Nephron progenitor cell (in vitro differentiated cells): ENCODE data around the gene KRT74.
A peak's percentile ranks its signal among the peaks of the same experiment; 100 is the strongest.

Source experiments
- DNase-seq: peaks from one replicate; pipeline ENCODE4 v3.0.0; 2021
- H3K27ac Mint-ChIP-seq: 2 replicates; pipeline ENCODE4 v1.8.0; 2021; ENCODE audit warnings: mild to moderate bottlenecking, moderate library complexity, mixed read lengths
- H3K27me3 Mint-ChIP-seq: 2 replicates; pipeline ENCODE4 v1.8.0; 2021; ENCODE audit warnings: mild to moderate bottlenecking, low read depth, mixed read lengths; ENCODE audit not compliant: poor library complexity
- H3K36me3 Mint-ChIP-seq: 2 replicates; pipeline ENCODE4 v1.8.0; 2021; ENCODE audit warnings: low read depth, mixed read lengths
- H3K4me1 Mint-ChIP-seq: 2 replicates; pipeline ENCODE4 v1.8.0; 2021; ENCODE audit warnings: mixed read lengths
- H3K4me3 Mint-ChIP-seq: 2 replicates; pipeline ENCODE4 v1.8.0; 2021; ENCODE audit warnings: mild to moderate bottlenecking, moderate library complexity, mixed read lengths
- H3K9me3 Mint-ChIP-seq: 2 replicates; pipeline ENCODE4 v1.8.0; 2021; ENCODE audit warnings: mild to moderate bottlenecking, moderate library complexity, mixed read lengths
- TF ChIP-seq, protein P1 (sequence below): fragments of 200-600 bp; sonication (generic); IDR thresholded peaks from 2 replicates; pipeline ENCODE4 v1.5.0; 2021; ENCODE audit warnings: antibody characterized with exemption

The KRT74 gene

DNA sequence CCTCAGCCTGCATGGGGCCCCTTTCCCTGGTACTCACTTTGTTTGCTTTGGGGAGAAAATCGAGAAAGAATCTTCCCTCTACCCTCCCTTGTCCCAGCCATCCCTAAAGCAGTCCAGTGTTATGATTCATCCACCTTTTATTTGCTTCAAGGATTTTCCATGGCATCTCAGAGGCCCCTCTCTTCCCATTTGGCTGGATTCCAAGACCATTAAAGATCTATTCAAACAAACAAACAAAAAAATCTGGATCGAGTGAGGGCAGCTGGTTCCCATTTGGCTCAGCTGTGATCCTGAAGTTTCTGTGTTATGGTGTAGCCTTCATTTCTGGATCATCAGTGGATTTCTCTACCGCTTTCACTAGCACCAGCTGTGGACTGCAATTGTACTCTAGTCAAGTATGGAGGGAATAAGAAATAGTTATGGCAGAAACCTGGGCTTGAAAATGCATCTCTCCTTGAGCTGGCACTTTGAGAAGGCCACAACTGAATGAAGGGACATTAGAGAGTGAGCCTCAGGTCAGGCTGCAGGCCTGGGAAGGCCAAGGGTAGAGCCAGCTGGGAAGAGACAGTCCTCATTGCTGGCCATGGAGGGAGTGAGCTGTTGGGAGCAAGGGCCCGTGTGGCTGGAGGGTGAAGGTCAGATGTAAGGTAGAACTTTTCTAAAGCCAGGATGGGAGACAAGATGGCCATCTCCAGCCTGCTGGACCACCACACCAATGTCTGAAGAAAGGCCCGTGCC, 34.4 kb downstream of the KRT74 start:
- Mint-ChIP-seq H3K4me3 (no peak overlapping the region), H3K27me3 (no peaks in the 10 kb centered on the region), H3K36me3 (no peaks in the 10 kb centered on the region), H3K4me1 (peaks cover 34% of the 10 kb centered on the region), H3K9me3 (no peaks in the 10 kb centered on the region), H3K27ac (no peak overlapping the region)
- TF ChIP-seq, protein P1, sequence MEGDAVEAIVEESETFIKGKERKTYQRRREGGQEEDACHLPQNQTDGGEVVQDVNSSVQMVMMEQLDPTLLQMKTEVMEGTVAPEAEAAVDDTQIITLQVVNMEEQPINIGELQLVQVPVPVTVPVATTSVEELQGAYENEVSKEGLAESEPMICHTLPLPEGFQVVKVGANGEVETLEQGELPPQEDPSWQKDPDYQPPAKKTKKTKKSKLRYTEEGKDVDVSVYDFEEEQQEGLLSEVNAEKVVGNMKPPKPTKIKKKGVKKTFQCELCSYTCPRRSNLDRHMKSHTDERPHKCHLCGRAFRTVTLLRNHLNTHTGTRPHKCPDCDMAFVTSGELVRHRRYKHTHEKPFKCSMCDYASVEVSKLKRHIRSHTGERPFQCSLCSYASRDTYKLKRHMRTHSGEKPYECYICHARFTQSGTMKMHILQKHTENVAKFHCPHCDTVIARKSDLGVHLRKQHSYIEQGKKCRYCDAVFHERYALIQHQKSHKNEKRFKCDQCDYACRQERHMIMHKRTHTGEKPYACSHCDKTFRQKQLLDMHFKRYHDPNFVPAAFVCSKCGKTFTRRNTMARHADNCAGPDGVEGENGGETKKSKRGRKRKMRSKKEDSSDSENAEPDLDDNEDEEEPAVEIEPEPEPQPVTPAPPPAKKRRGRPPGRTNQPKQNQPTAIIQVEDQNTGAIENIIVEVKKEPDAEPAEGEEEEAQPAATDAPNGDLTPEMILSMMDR, result no peak
- no peak for DNase-seq

DNA sequence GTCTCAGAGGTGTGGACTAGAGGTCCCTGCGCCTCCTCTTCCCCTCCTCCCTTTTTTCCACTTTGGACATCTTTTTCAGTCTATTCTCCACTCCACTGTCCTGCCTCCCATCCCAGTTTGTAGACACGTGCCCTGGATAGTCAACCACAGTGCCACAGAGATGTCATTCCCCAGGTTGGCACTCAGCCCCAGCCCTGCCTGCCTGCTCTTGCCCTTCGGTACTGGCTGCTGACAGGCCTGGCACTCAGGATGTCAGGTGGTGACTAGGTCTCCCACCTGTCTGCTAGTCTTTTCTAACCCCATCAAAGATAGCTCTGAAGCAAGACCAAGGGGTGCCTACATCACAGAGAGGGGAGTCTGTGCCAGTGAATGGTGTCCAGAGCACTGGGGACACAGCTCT, 36.5 kb downstream of the KRT74 start:
- no peaks in the 10 kb centered on the region for H3K27me3 Mint-ChIP-seq
- H3K27ac Mint-ChIP-seq, result peak overlapping the region; percentile 18
- TF ChIP-seq, protein P1, result no peak
- no peaks in the 10 kb centered on the region for H3K36me3 Mint-ChIP-seq
- no peak overlapping the region for H3K4me3 Mint-ChIP-seq
- H3K4me1 Mint-ChIP-seq, result peaks cover 27% of the 10 kb centered on the region
- no peaks in the 10 kb centered on the region for H3K9me3 Mint-ChIP-seq
- no peak for DNase-seq

DNA sequence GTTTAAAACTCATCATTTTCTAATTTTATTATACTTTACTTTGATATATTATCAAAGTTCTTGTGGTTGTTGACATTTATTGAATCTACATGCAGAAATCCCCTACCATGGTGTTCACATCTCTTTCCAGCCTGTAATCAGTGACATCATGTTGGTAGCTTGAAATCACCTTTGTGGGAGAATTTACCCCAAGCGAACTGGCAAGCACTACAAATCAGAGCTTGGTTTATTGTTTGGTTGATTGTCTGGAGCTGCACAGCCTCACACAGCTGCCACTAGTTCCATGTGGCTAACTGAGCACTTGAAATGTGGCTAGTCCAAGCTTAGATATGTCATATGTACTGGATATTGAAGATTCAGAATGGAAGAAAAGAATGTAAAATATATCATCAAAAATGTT, 38.1 kb downstream of the KRT74 start:
- Mint-ChIP-seq H3K27me3 (no peaks in the 10 kb centered on the region), H3K9me3 (no peaks in the 10 kb centered on the region), H3K4me1 (peaks cover 27% of the 10 kb centered on the region), H3K36me3 (no peaks in the 10 kb centered on the region), H3K4me3 (no peak overlapping the region), H3K27ac (no peak overlapping the region)
- TF ChIP-seq, protein P1, result no peak
- DNase-seq, result no peak

DNA sequence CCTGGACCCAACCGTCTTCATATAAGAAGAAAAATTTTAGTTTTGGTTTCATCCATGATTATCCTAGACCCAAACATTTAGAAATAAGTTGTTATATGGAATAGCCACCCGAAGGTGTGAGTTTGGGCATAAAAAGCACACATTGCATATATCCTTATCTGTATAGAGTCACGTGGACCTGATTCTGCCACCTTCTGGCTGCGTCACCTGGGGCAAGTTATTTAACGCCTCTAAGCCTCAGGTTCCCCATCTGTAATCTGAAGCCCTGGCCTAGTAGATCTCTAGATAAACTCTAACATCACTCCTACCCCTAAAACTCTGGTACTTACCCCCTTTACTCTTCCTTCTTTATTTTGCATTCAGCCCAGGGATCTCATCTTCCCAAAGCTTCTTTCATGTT, 39.2 kb downstream of the KRT74 start:
- H3K9me3 Mint-ChIP-seq, result no peaks in the 10 kb centered on the region
- H3K4me3 Mint-ChIP-seq, result no peak overlapping the region
- no peaks in the 10 kb centered on the region for H3K27me3 Mint-ChIP-seq
- no peak overlapping the region for H3K27ac Mint-ChIP-seq
- TF ChIP-seq, protein P1, result no peak
- no peaks in the 10 kb centered on the region for H3K36me3 Mint-ChIP-seq
- DNase-seq, result no peak
- H3K4me1 Mint-ChIP-seq, result peaks cover 20% of the 10 kb centered on the region

DNA sequence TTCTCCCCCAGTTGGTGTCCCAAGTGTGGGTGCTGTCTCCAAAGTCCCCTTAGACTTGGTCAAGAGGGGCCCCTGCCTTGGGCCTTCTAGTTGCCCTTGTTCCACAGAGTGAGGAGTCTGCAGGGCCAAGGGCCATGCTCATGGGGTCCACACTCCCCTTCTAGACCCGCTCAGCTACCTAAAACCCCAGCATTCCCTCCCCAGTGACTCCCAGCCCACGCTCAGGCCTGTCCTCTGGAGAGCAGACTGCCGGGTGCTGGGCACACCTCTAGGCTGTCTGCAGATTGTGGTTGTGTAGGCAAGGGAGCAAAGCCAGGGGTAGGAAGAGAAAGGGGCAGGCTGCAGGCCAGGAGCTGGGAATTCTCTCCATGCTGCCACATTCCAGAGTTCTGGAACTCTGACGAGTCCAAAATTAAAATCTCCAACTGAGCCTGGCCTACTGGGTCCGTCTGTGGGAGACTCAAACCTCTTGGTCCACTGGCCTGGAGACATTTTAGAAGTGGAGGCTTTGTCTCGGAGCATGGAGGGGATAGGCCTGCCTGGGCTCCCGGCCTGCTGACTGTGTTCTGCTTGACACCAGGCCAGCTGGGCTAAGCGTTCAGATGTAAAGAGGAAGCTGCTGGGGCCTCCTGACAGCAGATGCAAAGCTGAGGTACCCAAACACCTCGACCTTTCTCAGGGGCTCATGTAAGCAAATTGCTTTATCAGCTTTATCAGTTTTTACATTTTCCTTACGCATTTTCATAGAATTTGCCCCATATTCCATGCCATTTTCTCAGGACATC, 39.8 kb downstream of the KRT74 start:
- H3K9me3 Mint-ChIP-seq, result no peaks in the 10 kb centered on the region
- H3K27me3 Mint-ChIP-seq, result no peaks in the 10 kb centered on the region
- no peak overlapping the region for H3K4me3 Mint-ChIP-seq
- H3K36me3 Mint-ChIP-seq, result no peaks in the 10 kb centered on the region
- H3K27ac Mint-ChIP-seq, result no peak overlapping the region
- TF ChIP-seq, protein P1, result no peak
- no peak for DNase-seq
- H3K4me1 Mint-ChIP-seq, result peaks cover 14% of the 10 kb centered on the region
